Neural cell (in vitro differentiated cells): Measurements from ENCODE around the gene CYBB. TPM values are rescaled to one million over a fixed set of nuclear protein-coding genes. Genes with fewer than 3 reads are reported as not detected.

Experiments used
- H2AFZ ChIP-seq: fragments of 200-600, 300-800 bp; sonication (generic), shearing (Covaris generic); 2 replicates; pipeline ENCODE4 v1.6.0; 2014; ENCODE audit warnings: low read depth, mild to moderate bottlenecking, antibody characterized with exemption, low read length, moderate library complexity
- H3F3A ChIP-seq: fragments of 200-600 bp; shearing (Covaris generic); 2 replicates; pipeline ENCODE4 v1.6.1; 2016; ENCODE audit warnings: mild to moderate bottlenecking, moderate library complexity, mixed read lengths, antibody characterized with exemption, low read length; ENCODE audit not compliant: insufficient read depth, poor library complexity, severe bottlenecking
- H3K27ac ChIP-seq: fragments of 200-600, 300-800 bp; sonication (generic), shearing (Covaris generic); 2 replicates; pipeline ENCODE4 v1.5.1; 2014; ENCODE audit warnings: mild to moderate bottlenecking, low read length, moderate library complexity
- H3K27me3 ChIP-seq: fragments of 300-800, 200-600 bp; sonication (generic), shearing (Covaris generic); 2 replicates; pipeline ENCODE4 v1.6.0; 2014; ENCODE audit warnings: mild to moderate bottlenecking, low read depth, low read length, moderate library complexity; ENCODE audit not compliant: insufficient read depth
- H3K36me3 ChIP-seq: fragments of 300-800, 200-600 bp; sonication (generic), shearing (Covaris generic); 2 replicates; pipeline ENCODE4 v1.5.1; 2014; ENCODE audit warnings: mild to moderate bottlenecking, antibody characterized with exemption, low read length, moderate library complexity; ENCODE audit not compliant: insufficient read depth
- H3K4me2 ChIP-seq: fragments of 300-800, 200-600 bp; sonication (generic), shearing (Covaris generic); 2 replicates; pipeline ENCODE4 v1.6.0; 2014; ENCODE audit warnings: mild to moderate bottlenecking, low read length
- H3K4me3 ChIP-seq: fragments of 300-800, 200-600 bp; sonication (generic), shearing (Covaris generic); 2 replicates; pipeline ENCODE4 v1.5.1; 2014; ENCODE audit warnings: mild to moderate bottlenecking, low read length, moderate library complexity
- H3K79me2 ChIP-seq: fragments of 200-600 bp; shearing (Covaris generic); replicated peaks from 2 replicates; pipeline ENCODE4 v1.6.0; 2014; ENCODE audit warnings: mild to moderate bottlenecking, low read length, moderate library complexity; ENCODE audit not compliant: insufficient read depth
- H3K9ac ChIP-seq: fragments of 300-800, 200-600 bp; sonication (generic), shearing (Covaris generic); 2 replicates; pipeline ENCODE4 v1.6.1; 2016; ENCODE audit warnings: mild to moderate bottlenecking, low read length, mixed read lengths
- H3K9me2 ChIP-seq: fragments of 200-600 bp; shearing (Covaris generic); 2 replicates; pipeline ENCODE4 v1.6.1; 2016; ENCODE audit warnings: mild to moderate bottlenecking, low read length, mixed read lengths; ENCODE audit not compliant: insufficient read depth
- H3K9me3 ChIP-seq: fragments of 200-600, 300-800 bp; sonication (generic), shearing (Covaris generic); 2 replicates; pipeline ENCODE4 v1.6.1; 2016; ENCODE audit warnings: mild to moderate bottlenecking, mixed run types, low read length, moderate library complexity, mixed read lengths
- H4K20me1 ChIP-seq: fragments of 200-600 bp; shearing (Covaris generic); 2 replicates; pipeline ENCODE4 v1.6.1; 2016; ENCODE audit warnings: mild to moderate bottlenecking, mixed run types; ENCODE audit not compliant: insufficient read depth
- EP300 ChIP-seq: fragments of 450-650 bp; conservative IDR thresholded peaks from 2 replicates; pipeline ENCODE4 v1.6.1; 2014; ENCODE audit warnings: antibody characterized with exemption, mild to moderate bottlenecking, moderate library complexity; ENCODE audit not compliant: poor library complexity, severe bottlenecking
- EZH2 ChIP-seq: fragments of 200-600, 300-800 bp; shearing (Covaris generic), sonication (generic); IDR thresholded peaks from 2 replicates; pipeline ENCODE4 v1.6.1; 2014; ENCODE audit warnings: antibody characterized with exemption, low read length, borderline replicate concordance, mild to moderate bottlenecking; ENCODE audit not compliant: insufficient read depth, poor library complexity, severe bottlenecking
- MXI1 ChIP-seq: fragments of 450-650 bp; conservative IDR thresholded peaks from 2 replicates; pipeline ENCODE4 v1.6.1; 2014; ENCODE audit warnings: antibody characterized with exemption, mild to moderate bottlenecking; ENCODE audit not compliant: poor library complexity, severe bottlenecking
- POLR2AphosphoS5 ChIP-seq: IDR thresholded peaks from 2 replicates; pipeline ENCODE4 v1.6.1; 2012
- RAD21 ChIP-seq: fragments of 450-650 bp; conservative IDR thresholded peaks from 2 replicates; pipeline ENCODE4 v1.6.1; 2014; ENCODE audit warnings: antibody characterized with exemption, mild to moderate bottlenecking, moderate library complexity
- SMC3 ChIP-seq: fragments of 450-650 bp; conservative IDR thresholded peaks from 2 replicates; pipeline ENCODE4 v1.6.1; 2014; ENCODE audit warnings: antibody characterized with exemption, mild to moderate bottlenecking, moderate library complexity; ENCODE audit not compliant: poor library complexity
- TAF1 ChIP-seq: IDR thresholded peaks from 2 replicates; pipeline ENCODE4 v1.6.1; 2012; ENCODE audit warnings: low read depth
- polyA plus RNA-seq: library from polyadenylated mRNA; depleted of rRNA; stranded (reverse); fragments of >200 nt; gene quantifications from 2 replicates; pipeline ENCODE4 v1.2.3, GENCODE V29; 2014
- TF ChIP-seq, protein P1 (sequence below): IDR thresholded peaks from 2 replicates; pipeline ENCODE4 v1.6.1; 2012; ENCODE audit warnings: borderline replicate concordance
- TF ChIP-seq, protein P2 (sequence below): fragments of 450-650 bp; IDR thresholded peaks from 2 replicates; pipeline ENCODE4 v1.5.1; 2014; ENCODE audit warnings: antibody characterized with exemption, mild to moderate bottlenecking, moderate library complexity; ENCODE audit not compliant: poor library complexity, severe bottlenecking

Gene CYBB
- polyA plus RNA-seq, 1 donor from 2014 or later = 0.83 TPM

DNA sequence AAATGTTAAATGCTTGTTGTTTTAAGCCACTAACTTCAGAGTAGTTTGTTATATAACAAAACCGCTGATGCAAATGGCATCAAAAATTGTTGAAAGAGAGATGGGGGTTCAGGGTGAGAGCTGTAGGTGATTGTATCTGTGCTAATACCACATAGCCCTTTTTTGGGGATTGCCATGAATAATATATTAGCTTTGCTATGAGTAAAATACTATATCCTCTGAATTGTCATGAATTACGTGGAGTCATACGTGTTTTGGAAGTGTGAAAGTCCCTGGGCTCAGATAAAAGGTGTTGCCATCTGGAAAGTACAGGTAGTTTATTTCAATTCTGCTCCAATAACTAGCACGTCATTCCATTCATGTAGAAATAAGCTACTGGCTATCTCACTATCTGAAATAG lies 36.9 kb downstream of the CYBB start:
- no peak overlapping the region for H3K9ac ChIP-seq

GRCh38 chrX:37817176-37817575 lies 37.3 kb downstream of the CYBB start:
- H3K9me3 ChIP-seq = no peaks in the 10 kb centered on the region
- H3K79me2 ChIP-seq = no peaks in the 10 kb centered on the region
- H3K4me2 ChIP-seq = no peak overlapping the region
- no peak overlapping the region for H3K4me3 ChIP-seq
- no peaks in the 10 kb centered on the region for H3K36me3 ChIP-seq
- H3K9me2 ChIP-seq = no peaks in the 10 kb centered on the region
- H3K27me3 ChIP-seq = no peaks in the 10 kb centered on the region
- H3K27ac ChIP-seq = no peak overlapping the region
- no peak overlapping the region for H3K9ac ChIP-seq
- H2AFZ ChIP-seq = no peak overlapping the region
- H4K20me1 ChIP-seq = no peaks in the 10 kb centered on the region
- TF ChIP-seq, protein P1, sequence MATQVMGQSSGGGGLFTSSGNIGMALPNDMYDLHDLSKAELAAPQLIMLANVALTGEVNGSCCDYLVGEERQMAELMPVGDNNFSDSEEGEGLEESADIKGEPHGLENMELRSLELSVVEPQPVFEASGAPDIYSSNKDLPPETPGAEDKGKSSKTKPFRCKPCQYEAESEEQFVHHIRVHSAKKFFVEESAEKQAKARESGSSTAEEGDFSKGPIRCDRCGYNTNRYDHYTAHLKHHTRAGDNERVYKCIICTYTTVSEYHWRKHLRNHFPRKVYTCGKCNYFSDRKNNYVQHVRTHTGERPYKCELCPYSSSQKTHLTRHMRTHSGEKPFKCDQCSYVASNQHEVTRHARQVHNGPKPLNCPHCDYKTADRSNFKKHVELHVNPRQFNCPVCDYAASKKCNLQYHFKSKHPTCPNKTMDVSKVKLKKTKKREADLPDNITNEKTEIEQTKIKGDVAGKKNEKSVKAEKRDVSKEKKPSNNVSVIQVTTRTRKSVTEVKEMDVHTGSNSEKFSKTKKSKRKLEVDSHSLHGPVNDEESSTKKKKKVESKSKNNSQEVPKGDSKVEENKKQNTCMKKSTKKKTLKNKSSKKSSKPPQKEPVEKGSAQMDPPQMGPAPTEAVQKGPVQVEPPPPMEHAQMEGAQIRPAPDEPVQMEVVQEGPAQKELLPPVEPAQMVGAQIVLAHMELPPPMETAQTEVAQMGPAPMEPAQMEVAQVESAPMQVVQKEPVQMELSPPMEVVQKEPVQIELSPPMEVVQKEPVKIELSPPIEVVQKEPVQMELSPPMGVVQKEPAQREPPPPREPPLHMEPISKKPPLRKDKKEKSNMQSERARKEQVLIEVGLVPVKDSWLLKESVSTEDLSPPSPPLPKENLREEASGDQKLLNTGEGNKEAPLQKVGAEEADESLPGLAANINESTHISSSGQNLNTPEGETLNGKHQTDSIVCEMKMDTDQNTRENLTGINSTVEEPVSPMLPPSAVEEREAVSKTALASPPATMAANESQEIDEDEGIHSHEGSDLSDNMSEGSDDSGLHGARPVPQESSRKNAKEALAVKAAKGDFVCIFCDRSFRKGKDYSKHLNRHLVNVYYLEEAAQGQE = no peak
- TF ChIP-seq TAF1 (no peak), EZH2 (no peak), POLR2AphosphoS5 (no peak), SMC3 (no peak), RAD21 (no peak), MXI1 (no peak), EP300 (no peak)
- TF ChIP-seq, protein P2, sequence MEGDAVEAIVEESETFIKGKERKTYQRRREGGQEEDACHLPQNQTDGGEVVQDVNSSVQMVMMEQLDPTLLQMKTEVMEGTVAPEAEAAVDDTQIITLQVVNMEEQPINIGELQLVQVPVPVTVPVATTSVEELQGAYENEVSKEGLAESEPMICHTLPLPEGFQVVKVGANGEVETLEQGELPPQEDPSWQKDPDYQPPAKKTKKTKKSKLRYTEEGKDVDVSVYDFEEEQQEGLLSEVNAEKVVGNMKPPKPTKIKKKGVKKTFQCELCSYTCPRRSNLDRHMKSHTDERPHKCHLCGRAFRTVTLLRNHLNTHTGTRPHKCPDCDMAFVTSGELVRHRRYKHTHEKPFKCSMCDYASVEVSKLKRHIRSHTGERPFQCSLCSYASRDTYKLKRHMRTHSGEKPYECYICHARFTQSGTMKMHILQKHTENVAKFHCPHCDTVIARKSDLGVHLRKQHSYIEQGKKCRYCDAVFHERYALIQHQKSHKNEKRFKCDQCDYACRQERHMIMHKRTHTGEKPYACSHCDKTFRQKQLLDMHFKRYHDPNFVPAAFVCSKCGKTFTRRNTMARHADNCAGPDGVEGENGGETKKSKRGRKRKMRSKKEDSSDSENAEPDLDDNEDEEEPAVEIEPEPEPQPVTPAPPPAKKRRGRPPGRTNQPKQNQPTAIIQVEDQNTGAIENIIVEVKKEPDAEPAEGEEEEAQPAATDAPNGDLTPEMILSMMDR = no peak
- no peaks in the 10 kb centered on the region for H3F3A ChIP-seq

More for the DNA sequence above, 36.9 kb downstream of the CYBB start:
- H2AFZ ChIP-seq = no peak overlapping the region
- no peak overlapping the region for H3K4me3 ChIP-seq
- H4K20me1 ChIP-seq = no peaks in the 10 kb centered on the region
- no peaks in the 10 kb centered on the region for H3K27me3 ChIP-seq
- no peak overlapping the region for H3K4me2 ChIP-seq
- TF ChIP-seq EP300 (no peak), TAF1 (no peak), EZH2 (no peak), RAD21 (no peak), SMC3 (no peak), POLR2AphosphoS5 (no peak), MXI1 (no peak)
- TF ChIP-seq, protein P2 = no peak
- TF ChIP-seq, protein P1 = no peak
- H3K9me3 ChIP-seq = no peaks in the 10 kb centered on the region
- no peaks in the 10 kb centered on the region for H3K36me3 ChIP-seq
- no peaks in the 10 kb centered on the region for H3F3A ChIP-seq
- no peaks in the 10 kb centered on the region for H3K79me2 ChIP-seq
- no peak overlapping the region for H3K27ac ChIP-seq
- H3K9me2 ChIP-seq = no peaks in the 10 kb centered on the region
